ELR (cell line): Measurements from ENCODE around the gene DOCK6.
A peak's percentile ranks its signal among the peaks of the same experiment; 100 is the strongest.
"Not testable (repeated sequence)": the region's sequence is repeated elsewhere in the genome, so short reads cannot be mapped to it uniquely, and the experiment has no call there.

Experiments used
- DNase-seq: peaks from one replicate; pipeline ENCODE4 v3.0.0-alpha.2; 2015; ENCODE audit warnings: low read depth

Gene DOCK6

GRCh38 chr19:11196406-11197287, 65.7 kb downstream of the DOCK6 start:
- peak; percentile 61 for DNase-seq

- no peak for DNase-seq
These were observed 66.6 kb downstream of the DOCK6 start for GRCh38 chr19:11195681-11196080.

- peak; percentile 59 for DNase-seq
These were observed 67.4 kb downstream of the DOCK6 start for GRCh38 chr19:11194656-11195558.

- no peak for DNase-seq
These were observed 68.2 kb downstream of the DOCK6 start for GRCh38 chr19:11194173-11194572.

GRCh38 chr19:11192957-11193939, 69.1 kb downstream of the DOCK6 start:
- no peak for DNase-seq

GRCh38 chr19:11191934-11192333, 70.4 kb downstream of the DOCK6 start:
- no peak for DNase-seq

GRCh38 chr19:11191273-11191755, 71.0 kb downstream of the DOCK6 start:
- peak; percentile 82 for DNase-seq

- DNase-seq: no peak
These were observed 71.8 kb downstream of the DOCK6 start for GRCh38 chr19:11190501-11190900.

GRCh38 chr19:11187441-11187840, 74.9 kb downstream of the DOCK6 start:
- DNase-seq: no peak

- no peak for DNase-seq
These were observed 79.3 kb downstream of the DOCK6 start for GRCh38 chr19:11182994-11183393.

- no peak for DNase-seq
These were observed 80.8 kb downstream of the DOCK6 start for GRCh38 chr19:11181488-11181887.

- not testable (repeated sequence) for DNase-seq
These were observed 81.3 kb downstream of the DOCK6 start for GRCh38 chr19:11180975-11181374.

GRCh38 chr19:11180346-11180745, 82.0 kb downstream of the DOCK6 start:
- DNase-seq: no peak

- no peak for DNase-seq
These were observed 82.5 kb downstream of the DOCK6 start for GRCh38 chr19:11179716-11180297.

- not testable (repeated sequence) for DNase-seq
These were observed 83.2 kb downstream of the DOCK6 start for GRCh38 chr19:11179145-11179465.

- no peak for DNase-seq
These were observed 84.7 kb downstream of the DOCK6 start for GRCh38 chr19:11177592-11177991.

GRCh38 chr19:11176466-11177193, 85.7 kb downstream of the DOCK6 start:
- DNase-seq: peak; percentile 33

GRCh38 chr19:11175920-11176319, 86.4 kb downstream of the DOCK6 start:
- no peak for DNase-seq

GRCh38 chr19:11174336-11174735, 88.0 kb downstream of the DOCK6 start:
- no peak for DNase-seq

GRCh38 chr19:11173516-11174155, 88.7 kb downstream of the DOCK6 start:
- DNase-seq: no peak
